ENCODE data around the gene ZDHHC11.
"Not testable (repeated sequence)": the region's sequence is repeated elsewhere in the genome, so short reads cannot be mapped to it uniquely, and the experiment has no call there.

The ZDHHC11 gene

GRCh38 chr5:856531-857425 lies 6.0 kb upstream of the ZDHHC11 start:
- no peak overlapping the region for H3K4me3 Mint-ChIP-seq
- H3K4me1 Mint-ChIP-seq (ENCODE audit: low read depth) = no peaks in the 10 kb centered on the region
- H3K27ac Mint-ChIP-seq = no peak overlapping the region
- H3K9me3 Mint-ChIP-seq = no peaks in the 10 kb centered on the region
- H3K27me3 Mint-ChIP-seq (ENCODE audit: low read depth) = no peaks in the 10 kb centered on the region
- no peaks in the 10 kb centered on the region for H3K36me3 Mint-ChIP-seq (ENCODE audit: low read depth)

GRCh38 chr5:855771-856530 lies 5.2 kb upstream of the ZDHHC11 start:
- H3K4me1 Mint-ChIP-seq (ENCODE audit: low read depth) = no peaks in the 10 kb centered on the region
- H3K27ac Mint-ChIP-seq = no peak overlapping the region
- no peaks in the 10 kb centered on the region for H3K36me3 Mint-ChIP-seq (ENCODE audit: low read depth)
- no peak overlapping the region for H3K4me3 Mint-ChIP-seq
- H3K27me3 Mint-ChIP-seq (ENCODE audit: low read depth) = no peaks in the 10 kb centered on the region
- H3K9me3 Mint-ChIP-seq = no peaks in the 10 kb centered on the region

GRCh38 chr5:854966-855743 lies 4.4 kb upstream of the ZDHHC11 start:
- Mint-ChIP-seq H3K27me3 (ENCODE audit: low read depth) (no peaks in the 10 kb centered on the region), H3K4me1 (ENCODE audit: low read depth) (no peaks in the 10 kb centered on the region), H3K4me3 (no peak overlapping the region), H3K36me3 (ENCODE audit: low read depth) (no peaks in the 10 kb centered on the region), H3K27ac (no peak overlapping the region), H3K9me3 (no peaks in the 10 kb centered on the region)

GRCh38 chr5:854217-854616 lies 3.4 kb upstream of the ZDHHC11 start:
- H3K4me3 Mint-ChIP-seq = no peak overlapping the region
- H3K27me3 Mint-ChIP-seq (ENCODE audit: low read depth) = no peaks in the 10 kb centered on the region
- H3K9me3 Mint-ChIP-seq = no peaks in the 10 kb centered on the region
- no peaks in the 10 kb centered on the region for H3K36me3 Mint-ChIP-seq (ENCODE audit: low read depth)
- no peaks in the 10 kb centered on the region for H3K4me1 Mint-ChIP-seq (ENCODE audit: low read depth)
- no peak overlapping the region for H3K27ac Mint-ChIP-seq

- not testable (repeated sequence) for H3K36me3 Mint-ChIP-seq (ENCODE audit: low read depth); H3K27ac Mint-ChIP-seq; H3K9me3 Mint-ChIP-seq; H3K27me3 Mint-ChIP-seq (ENCODE audit: low read depth); H3K4me1 Mint-ChIP-seq (ENCODE audit: low read depth); H3K4me3 Mint-ChIP-seq
Observed at GRCh38 chr5:853416-854090, 2.8 kb upstream of the ZDHHC11 start.

GRCh38 chr5:852431-853401 lies 1.9 kb upstream of the ZDHHC11 start:
- Mint-ChIP-seq H3K4me1 (ENCODE audit: low read depth) (no peaks in the 10 kb centered on the region), H3K36me3 (ENCODE audit: low read depth) (no peaks in the 10 kb centered on the region), H3K4me3 (no peak overlapping the region), H3K9me3 (no peaks in the 10 kb centered on the region), H3K27me3 (ENCODE audit: low read depth) (no peaks in the 10 kb centered on the region), H3K27ac (no peak overlapping the region)

- Mint-ChIP-seq H3K4me1 (ENCODE audit: low read depth) (no peaks in the 10 kb centered on the region), H3K27ac (no peak overlapping the region), H3K36me3 (ENCODE audit: low read depth) (no peaks in the 10 kb centered on the region), H3K27me3 (ENCODE audit: low read depth) (no peaks in the 10 kb centered on the region), H3K9me3 (no peaks in the 10 kb centered on the region), H3K4me3 (no peak overlapping the region)
Observed at GRCh38 chr5:852018-852417, 1.2 kb upstream of the ZDHHC11 start.

GRCh38 chr5:851553-851952 lies 767 bp upstream of the ZDHHC11 start:
- H3K4me3 Mint-ChIP-seq = no peak overlapping the region
- no peaks in the 10 kb centered on the region for H3K36me3 Mint-ChIP-seq (ENCODE audit: low read depth)
- H3K27ac Mint-ChIP-seq = no peak overlapping the region
- no peaks in the 10 kb centered on the region for H3K27me3 Mint-ChIP-seq (ENCODE audit: low read depth)
- H3K9me3 Mint-ChIP-seq = no peaks in the 10 kb centered on the region
- no peaks in the 10 kb centered on the region for H3K4me1 Mint-ChIP-seq (ENCODE audit: low read depth)

GRCh38 chr5:851076-851475 lies 290 bp upstream of the ZDHHC11 start:
- Mint-ChIP-seq H3K36me3 (ENCODE audit: low read depth) (no peaks in the 10 kb centered on the region), H3K4me3 (no peak overlapping the region), H3K9me3 (no peaks in the 10 kb centered on the region), H3K4me1 (ENCODE audit: low read depth) (no peaks in the 10 kb centered on the region), H3K27ac (no peak overlapping the region), H3K27me3 (ENCODE audit: low read depth) (no peaks in the 10 kb centered on the region)

- no peaks in the 10 kb centered on the region for H3K9me3 Mint-ChIP-seq
- no peak overlapping the region for H3K4me3 Mint-ChIP-seq
- H3K27ac Mint-ChIP-seq = no peak overlapping the region
- H3K4me1 Mint-ChIP-seq (ENCODE audit: low read depth) = no peaks in the 10 kb centered on the region
- H3K36me3 Mint-ChIP-seq (ENCODE audit: low read depth) = no peaks in the 10 kb centered on the region
- no peaks in the 10 kb centered on the region for H3K27me3 Mint-ChIP-seq (ENCODE audit: low read depth)
Observed at GRCh38 chr5:849651-850301, 1.0 kb downstream of the ZDHHC11 start.

GRCh38 chr5:848671-849111 lies 2.1 kb downstream of the ZDHHC11 start:
- no peak overlapping the region for H3K4me3 Mint-ChIP-seq
- no peak overlapping the region for H3K27ac Mint-ChIP-seq
- H3K4me1 Mint-ChIP-seq (ENCODE audit: low read depth) = no peaks in the 10 kb centered on the region

GRCh38 chr5:847736-848135 lies 3.0 kb downstream of the ZDHHC11 start:
- not testable (repeated sequence) for H3K4me3 Mint-ChIP-seq; H3K27me3 Mint-ChIP-seq (ENCODE audit: low read depth); H3K9me3 Mint-ChIP-seq; H3K4me1 Mint-ChIP-seq (ENCODE audit: low read depth); H3K36me3 Mint-ChIP-seq (ENCODE audit: low read depth); H3K27ac Mint-ChIP-seq

More at GRCh38 chr5:848671-849111, 2.1 kb downstream of the ZDHHC11 start:
- Mint-ChIP-seq H3K9me3 (no peaks in the 10 kb centered on the region), H3K27me3 (ENCODE audit: low read depth) (no peaks in the 10 kb centered on the region), H3K36me3 (ENCODE audit: low read depth) (no peaks in the 10 kb centered on the region)

- H3K36me3 Mint-ChIP-seq (ENCODE audit: low read depth); H3K9me3 Mint-ChIP-seq; H3K4me3 Mint-ChIP-seq; H3K27me3 Mint-ChIP-seq (ENCODE audit: low read depth); H3K27ac Mint-ChIP-seq; H3K4me1 Mint-ChIP-seq (ENCODE audit: low read depth): not testable (repeated sequence)
Observed at GRCh38 chr5:847212-847611, 3.6 kb downstream of the ZDHHC11 start.
